Measurements from ENCODE around the gene MRC2. TPM values are rescaled to one million over a fixed set of nuclear protein-coding genes. Genes with fewer than 3 reads are reported as not detected.
"Not testable (repeated sequence)": the region's sequence is repeated elsewhere in the genome, so short reads cannot be mapped to it uniquely, and the experiment has no call there.

The MRC2 gene
- total and polyA plus RNA-seq, 2 of the 13 experiments (the other 11 are each of a cell fraction or from before 2014, with no cell fraction given) = not detected

DNA sequence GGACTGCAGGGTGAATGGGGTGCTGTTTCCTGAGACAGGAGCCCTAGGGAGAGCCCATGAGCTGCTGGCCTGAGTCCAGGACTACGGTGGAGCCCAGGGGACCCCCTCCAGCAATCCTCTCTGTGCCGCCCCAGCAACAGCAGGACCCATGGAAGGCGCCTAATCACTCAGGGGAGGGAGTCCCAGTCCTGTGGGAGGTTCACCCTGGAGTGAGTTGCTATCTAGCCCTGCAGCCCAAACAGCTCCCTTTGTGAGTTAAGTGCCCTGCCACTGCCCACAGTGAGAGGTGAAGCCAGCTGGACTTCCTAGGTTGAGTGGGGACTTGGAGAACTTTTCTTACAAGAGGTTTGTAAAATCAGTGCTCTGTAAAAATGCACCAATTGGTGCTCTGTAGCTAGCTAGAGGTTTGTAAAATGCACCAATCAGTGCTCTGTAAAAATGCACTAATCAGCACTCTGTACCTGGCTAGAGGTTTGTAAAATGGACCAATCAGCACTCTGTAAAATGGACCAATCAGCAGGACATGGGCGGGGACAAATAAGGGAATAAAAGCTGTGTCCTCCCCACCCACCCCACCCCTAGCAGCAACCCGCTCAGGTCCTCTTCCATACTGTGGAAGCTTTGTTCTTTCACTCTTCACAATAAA, 67.7 kb downstream of the MRC2 start:
- DNase-seq (ENCODE audit: low spot score); H2AFZ ChIP-seq (ENCODE audit: low read length); CTCF ChIA-PET (ENCODE audit: low intra/inter-chr PET ratio, low total read pairs); intact Hi-C loops (cut with micrococcal nuclease; ENCODE audit: unreplicated experiment); FAIRE-seq; H3K4me2 ChIP-seq (ENCODE audit: low read depth, low read length); H3K4me3 ChIP-seq (replicated peaks in 1 of 3; ENCODE audit: insufficient read depth in 1 of 3, low read depth in 2 of 3, low read length in 3 of 3); H3K9ac ChIP-seq (ENCODE audit: insufficient read depth, low read depth, low read length); ATAC-seq; H3K9me3 ChIP-seq (ENCODE audit: low read length); H3K27ac ChIP-seq (ENCODE audit: extremely low read length, insufficient read depth, low read length); H3K36me3 ChIP-seq (replicated peaks in 1 of 2; ENCODE audit: control insufficient read depth in 1 of 2, insufficient read depth in 2 of 2, low read length in 2 of 2); H4K20me1 ChIP-seq (ENCODE audit: insufficient read depth, low read length); POLR2A ChIA-PET; H3K4me1 ChIP-seq (ENCODE audit: insufficient read depth, low read length); BruUV-seq (replicated peaks); H3K79me2 ChIP-seq (ENCODE audit: insufficient read depth, low read length); in situ Hi-C loops (cut with HindIII; ENCODE audit: extremely low pct_ligation_motif_present, low pct_unique_long_range_greater_than_20kb): not testable (repeated sequence)
- peaks cover 12 to 51% of the 10 kb centered on the region in 2 experiments for H3K27me3 ChIP-seq (ENCODE audit: control insufficient read depth in 1 of 2, insufficient read depth in 2 of 2, low read length in 2 of 2)
- 21% methylated on average over 5 of the region's 5 CpGs for WGBS (ENCODE audit: low lambda C conversion rate)

DNA sequence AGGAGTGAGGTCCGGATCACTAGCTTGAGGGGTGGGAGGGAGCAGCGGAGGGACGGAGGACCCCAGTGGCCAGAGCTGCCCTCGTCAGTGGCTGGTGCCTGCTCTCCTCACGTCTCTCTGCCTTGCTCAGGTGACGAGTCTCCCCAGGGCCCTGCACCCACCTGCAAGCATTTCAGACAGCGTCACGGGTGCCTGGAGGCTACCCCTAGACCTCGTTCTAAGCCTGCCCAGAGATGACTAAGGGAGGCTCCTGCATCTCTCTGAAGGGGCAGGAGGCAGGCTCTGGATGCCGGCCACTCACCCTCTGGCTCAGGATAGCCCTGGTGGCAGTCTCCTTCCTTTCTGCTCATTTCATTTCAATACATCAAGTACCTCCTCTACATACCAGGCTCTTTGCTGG, 68.8 kb downstream of the MRC2 start:
- Histone ChIP-seq H3K27me3 (ENCODE audit: control insufficient read depth in 1 of 2, insufficient read depth in 2 of 2, low read length in 2 of 2) (peaks cover 10 to 57% of the 10 kb centered on the region in 2 experiments), H3K4me1 (ENCODE audit: insufficient read depth, low read length) (peaks cover 7% of the 10 kb centered on the region), H4K20me1 (ENCODE audit: insufficient read depth, low read length) (0 out of 2 replicates have a peak, but pooled peaks cover 7% of the 10 kb centered on the region), H3K36me3 (replicated peaks in 1 of 2; ENCODE audit: control insufficient read depth in 1 of 2, insufficient read depth in 2 of 2, low read length in 2 of 2) (no peaks in the 10 kb centered on the region), H3K27ac (ENCODE audit: extremely low read length, insufficient read depth, low read length) (no peak overlapping the region), H3K4me2 (ENCODE audit: low read depth, low read length) (no peak overlapping the region), H2AFZ (ENCODE audit: low read length) (no peak overlapping the region), H3K79me2 (ENCODE audit: insufficient read depth, low read length) (no peaks in the 10 kb centered on the region), H3K9ac (ENCODE audit: insufficient read depth, low read depth, low read length) (no peak overlapping the region), H3K9me3 (ENCODE audit: low read length) (no peaks in the 10 kb centered on the region), H3K4me3 (replicated peaks in 1 of 3; ENCODE audit: insufficient read depth in 1 of 3, low read depth in 2 of 3, low read length in 3 of 3) (no peak overlapping the region)
- POLR2A ChIA-PET = no interaction called here
- FAIRE-seq = no peak
- WGBS (ENCODE audit: low lambda C conversion rate) = 56% methylated on average over 6 of the region's 10 CpGs
- intact Hi-C loops (cut with micrococcal nuclease; ENCODE audit: unreplicated experiment) (no loop called here), in situ Hi-C loops (cut with HindIII; ENCODE audit: extremely low pct_ligation_motif_present, low pct_unique_long_range_greater_than_20kb) (no loop called here)
- no TSS peak for BruUV-seq (replicated peaks)
- DNase-seq (ENCODE audit: low spot score) = no peak
- CTCF ChIA-PET (ENCODE audit: low intra/inter-chr PET ratio, low total read pairs) = no interaction called here
- ATAC-seq = no peak
- no peak for TF ChIP-seq ASH2L (IDR thresholded peaks at IDR 0.05; ENCODE audit: insufficient read length, low read depth, low read length)
- TF ChIP-seq ZMYM2 (CRISPR knock-in tag; IDR thresholded peaks at IDR 0.05) = no peak
- TF ChIP-seq, protein P1, sequence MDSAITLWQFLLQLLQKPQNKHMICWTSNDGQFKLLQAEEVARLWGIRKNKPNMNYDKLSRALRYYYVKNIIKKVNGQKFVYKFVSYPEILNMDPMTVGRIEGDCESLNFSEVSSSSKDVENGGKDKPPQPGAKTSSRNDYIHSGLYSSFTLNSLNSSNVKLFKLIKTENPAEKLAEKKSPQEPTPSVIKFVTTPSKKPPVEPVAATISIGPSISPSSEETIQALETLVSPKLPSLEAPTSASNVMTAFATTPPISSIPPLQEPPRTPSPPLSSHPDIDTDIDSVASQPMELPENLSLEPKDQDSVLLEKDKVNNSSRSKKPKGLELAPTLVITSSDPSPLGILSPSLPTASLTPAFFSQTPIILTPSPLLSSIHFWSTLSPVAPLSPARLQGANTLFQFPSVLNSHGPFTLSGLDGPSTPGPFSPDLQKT (CRISPR knock-in tag; IDR thresholded peaks at IDR 0.05; ENCODE audit: borderline replicate concordance) = no peak
- TF ChIP-seq, protein P2, sequence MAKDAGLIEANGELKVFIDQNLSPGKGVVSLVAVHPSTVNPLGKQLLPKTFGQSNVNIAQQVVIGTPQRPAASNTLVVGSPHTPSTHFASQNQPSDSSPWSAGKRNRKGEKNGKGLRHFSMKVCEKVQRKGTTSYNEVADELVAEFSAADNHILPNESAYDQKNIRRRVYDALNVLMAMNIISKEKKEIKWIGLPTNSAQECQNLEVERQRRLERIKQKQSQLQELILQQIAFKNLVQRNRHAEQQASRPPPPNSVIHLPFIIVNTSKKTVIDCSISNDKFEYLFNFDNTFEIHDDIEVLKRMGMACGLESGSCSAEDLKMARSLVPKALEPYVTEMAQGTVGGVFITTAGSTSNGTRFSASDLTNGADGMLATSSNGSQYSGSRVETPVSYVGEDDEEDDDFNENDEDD (CRISPR knock-in tag; IDR thresholded peaks at IDR 0.05; ENCODE audit: borderline replicate concordance) = no peak
- TF ChIP-seq TEAD3 (CRISPR knock-in tag; optimal IDR thresholded peaks at IDR 0.05; ENCODE audit: borderline replicate concordance) = no peak
- TF ChIP-seq YEATS2 (CRISPR knock-in tag; IDR thresholded peaks at IDR 0.05; ENCODE audit: borderline replicate concordance) = no peak
- no peak for TF ChIP-seq ZNF367 (CRISPR knock-in tag; IDR thresholded peaks at IDR 0.05; ENCODE audit: borderline replicate concordance)
- no peak for TF ChIP-seq ZNF724P (CRISPR knock-in tag; IDR thresholded peaks at IDR 0.05; ENCODE audit: borderline replicate concordance)
- TF ChIP-seq ZNF841 (CRISPR knock-in tag; IDR thresholded peaks at IDR 0.05; ENCODE audit: borderline replicate concordance) = no peak
- no peak for TF ChIP-seq AGO2 (optimal IDR thresholded peaks at IDR 0.05; ENCODE audit: low read depth, low read length)
- TF ChIP-seq MED1 (CRISPR knock-in tag; IDR thresholded peaks at IDR 0.05) = no peak
- TF ChIP-seq ZNF878 (CRISPR knock-in tag; IDR thresholded peaks at IDR 0.05) = no peak
- TF ChIP-seq, protein P3, sequence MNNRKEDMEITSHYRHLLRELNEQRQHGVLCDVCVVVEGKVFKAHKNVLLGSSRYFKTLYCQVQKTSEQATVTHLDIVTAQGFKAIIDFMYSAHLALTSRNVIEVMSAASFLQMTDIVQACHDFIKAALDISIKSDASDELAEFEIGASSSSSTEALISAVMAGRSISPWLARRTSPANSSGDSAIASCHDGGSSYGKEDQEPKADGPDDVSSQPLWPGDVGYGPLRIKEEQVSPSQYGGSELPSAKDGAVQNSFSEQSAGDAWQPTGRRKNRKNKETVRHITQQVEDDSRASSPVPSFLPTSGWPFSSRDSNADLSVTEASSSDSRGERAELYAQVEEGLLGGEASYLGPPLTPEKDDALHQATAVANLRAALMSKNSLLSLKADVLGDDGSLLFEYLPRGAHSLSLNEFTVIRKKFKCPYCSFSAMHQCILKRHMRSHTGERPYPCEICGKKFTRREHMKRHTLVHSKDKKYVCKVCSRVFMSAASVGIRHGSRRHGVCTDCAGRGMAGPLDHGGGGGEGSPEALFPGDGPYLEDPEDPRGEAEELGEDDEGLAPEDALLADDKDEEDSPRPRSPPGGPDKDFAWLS (CRISPR knock-in tag; IDR thresholded peaks at IDR 0.05; ENCODE audit: borderline replicate concordance) = no peak
- TF ChIP-seq ZNF343 (CRISPR knock-in tag; IDR thresholded peaks at IDR 0.05) = no peak
- TF ChIP-seq SKI (IDR thresholded peaks at IDR 0.05; ENCODE audit: partially characterized antibody) = no peak

All from HepG2 (cell line).